ENCODE results near the gene TOX2.

GRCh38 chr20:44015733-44016103, 101.1 kb downstream of the TOX2 start:
- no peak for TF ChIP-seq POLR2AphosphoS5 (IDR thresholded peaks at IDR 0.05; ENCODE audit: low read depth, low read length)
- TF ChIP-seq POLR2A (IDR thresholded peaks at IDR 0.05; ENCODE audit: low read depth, low read length): no peak
- TF ChIP-seq PAX5 (IDR thresholded peaks at IDR 0.05; ENCODE audit: insufficient read depth, low read length, severe bottlenecking): no peak
- no peak for TF ChIP-seq TAF1 (IDR thresholded peaks at IDR 0.05; ENCODE audit: low read depth, low read length)
- TF ChIP-seq SPI1 (IDR thresholded peaks at IDR 0.05; ENCODE audit: low read depth, low read length): no peak
- no peak for TF ChIP-seq POU2F2 (IDR thresholded peaks at IDR 0.05; ENCODE audit: low read depth, low read length)

Measured in GM12891 (cell line).